HG02623 (cell line): ENCODE data around the gene BCCIP.

Experiments
- ATAC-seq: cut with Tn5 transposase; IDR thresholded peaks from one replicate; pipeline ENCODE4 v1.9.1; 2021; ENCODE audit warnings: moderate library complexity; ENCODE audit not compliant: unreplicated experiment

The BCCIP gene

GRCh38 chr10:125822878-125823662, at the start of gene BCCIP, which contains the start of gene UROS:
BCCIP (plus strand) TSS chr10:125823546; CDS start chr10:125823558, 12 bp downstream.
UROS (minus strand) TSS chr10:125823258; CDS start chr10:125816499, 6,759 bp downstream.
- peak; percentile 71 for ATAC-seq

- ATAC-seq: no peak
Observed at GRCh38 chr10:125773687-125774543, 49.4 kb upstream of the BCCIP start.

GRCh38 chr10:125774581-125775191, 48.7 kb upstream of the BCCIP start:
- no peak for ATAC-seq

GRCh38 chr10:125775491-125776106, 47.7 kb upstream of the BCCIP start, which contains the start of gene MMP21:
MMP21 (minus strand) TSS chr10:125775821; CDS start chr10:125775821, 0 bp downstream.
- no peak for ATAC-seq

GRCh38 chr10:125777806-125778205, 45.5 kb upstream of the BCCIP start:
- no peak for ATAC-seq

- ATAC-seq: no peak
Observed at GRCh38 chr10:125778556-125778955, 44.8 kb upstream of the BCCIP start.

- no peak for ATAC-seq
Observed at GRCh38 chr10:125779403-125780327, 43.7 kb upstream of the BCCIP start.

- no peak for ATAC-seq
Observed at GRCh38 chr10:125781374-125781773, 42.0 kb upstream of the BCCIP start.

- ATAC-seq: no peak
Observed at GRCh38 chr10:125782054-125782453, 41.3 kb upstream of the BCCIP start.

GRCh38 chr10:125782616-125783015, 40.7 kb upstream of the BCCIP start:
- ATAC-seq: no peak

GRCh38 chr10:125783408-125783807, 39.9 kb upstream of the BCCIP start:
- no peak for ATAC-seq

GRCh38 chr10:125783957-125784356, 39.4 kb upstream of the BCCIP start:
- ATAC-seq: peak; percentile 88

- ATAC-seq: no peak
Observed at GRCh38 chr10:125785791-125786190, 37.6 kb upstream of the BCCIP start.

GRCh38 chr10:125788156-125789034, 35.0 kb upstream of the BCCIP start:
- ATAC-seq: no peak

GRCh38 chr10:125792342-125793300, 30.7 kb upstream of the BCCIP start:
- ATAC-seq: no peak

- no peak for ATAC-seq
Observed at GRCh38 chr10:125795128-125795527, 28.2 kb upstream of the BCCIP start.

GRCh38 chr10:125795637-125796190, 27.6 kb upstream of the BCCIP start:
- no peak for ATAC-seq
